ENCODE results near the gene LRRC1.
A peak's percentile ranks its signal among the peaks of the same experiment; 100 is the strongest.
"Not testable (repeated sequence)": the region's sequence is repeated elsewhere in the genome, so short reads cannot be mapped to it uniquely, and the experiment has no call there.

Gene LRRC1

DNA sequence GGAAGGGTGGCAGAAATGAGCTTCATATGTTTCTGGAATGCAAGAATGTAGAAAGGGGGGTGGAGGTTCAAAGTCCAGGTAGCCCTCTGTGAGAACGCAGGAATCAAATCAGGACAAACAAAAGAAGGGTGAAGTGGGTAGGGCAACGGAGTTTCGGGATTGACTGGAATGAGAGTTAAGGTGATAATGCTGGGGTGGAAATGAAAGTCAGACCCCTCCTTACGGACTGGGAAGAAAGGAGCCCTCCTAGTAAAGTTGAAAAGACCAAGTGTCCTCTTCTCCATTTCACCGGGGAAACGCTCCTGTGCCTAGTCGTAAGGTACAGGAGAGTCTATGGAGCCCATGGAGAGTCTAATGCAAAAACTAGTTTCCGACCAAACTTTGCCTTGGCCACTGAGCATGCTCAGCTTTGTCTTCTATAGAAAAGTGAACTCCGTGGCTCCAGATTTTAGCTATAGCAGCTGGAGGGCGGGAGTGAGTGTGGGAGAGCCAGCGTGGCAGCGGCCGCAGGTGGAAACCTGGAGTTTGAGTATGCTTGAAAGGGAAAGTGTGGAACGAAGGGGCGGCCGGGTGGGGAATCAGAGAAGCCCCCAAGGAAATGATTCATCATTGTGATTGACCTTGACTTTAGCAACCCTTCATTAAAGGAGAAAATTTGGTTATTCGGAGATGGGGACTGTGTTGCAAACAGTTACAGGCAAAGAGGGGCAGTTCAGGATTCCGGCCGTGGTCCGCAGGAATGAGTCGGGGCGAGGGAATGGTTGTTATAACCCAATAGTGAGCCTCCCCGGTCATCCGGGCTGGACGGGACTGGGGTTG, 1.3 kb upstream of the LRRC1 start:
- peak; percentile 38 for DNase-seq

DNA sequence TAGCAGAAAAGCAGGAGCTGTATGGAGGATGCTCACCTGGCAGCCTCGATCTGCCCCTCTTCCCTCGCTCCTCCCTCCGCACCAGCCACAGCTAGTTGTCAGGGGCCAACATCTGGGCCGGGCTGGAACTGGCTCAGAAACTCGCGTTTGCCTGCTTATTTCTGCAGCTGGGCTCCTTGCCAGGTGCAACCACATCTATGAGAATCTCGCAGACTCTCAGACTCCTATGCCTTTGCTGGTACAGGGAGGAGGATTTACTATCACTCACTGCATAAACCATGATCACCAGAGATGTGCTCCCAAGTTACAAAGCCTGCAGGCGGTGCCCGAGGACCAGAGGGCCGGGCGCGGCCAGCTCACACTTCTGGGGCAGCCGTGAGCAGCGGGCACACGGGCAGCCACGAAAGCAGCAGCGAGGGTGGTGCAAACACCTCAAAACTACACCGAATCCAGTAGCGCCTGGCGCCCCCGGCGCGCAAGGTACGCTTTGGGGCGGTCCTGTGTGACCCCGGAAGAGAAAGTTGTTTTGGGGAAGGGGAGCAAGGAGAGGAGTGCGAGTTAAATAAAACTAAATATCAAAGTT, 577 bp upstream of the LRRC1 start:
- peak; percentile 57 for DNase-seq

- DNase-seq, result no peak
Observed at GRCh38 chr6:53795340-53795701, 516 bp downstream of the LRRC1 start.

GRCh38 chr6:53795702-53796450, 1.1 kb downstream of the LRRC1 start:
- no peak for DNase-seq

DNA sequence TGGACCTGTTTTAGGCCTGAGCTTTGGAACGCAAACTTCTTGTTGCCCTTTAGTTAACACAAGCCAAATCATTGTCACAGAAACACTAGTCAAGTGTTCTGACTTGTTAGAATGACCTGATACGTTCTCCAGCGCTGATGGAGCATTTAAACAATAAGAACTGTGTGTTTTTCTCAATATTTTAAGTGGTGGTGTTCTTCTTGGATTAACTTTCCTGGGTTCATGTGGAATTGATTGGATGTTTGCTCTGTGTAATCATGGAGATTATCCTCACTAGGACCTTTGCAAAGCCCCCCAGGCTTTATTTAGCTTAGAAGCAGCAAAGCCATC, 1.6 kb downstream of the LRRC1 start:
- DNase-seq, result no peak

DNA sequence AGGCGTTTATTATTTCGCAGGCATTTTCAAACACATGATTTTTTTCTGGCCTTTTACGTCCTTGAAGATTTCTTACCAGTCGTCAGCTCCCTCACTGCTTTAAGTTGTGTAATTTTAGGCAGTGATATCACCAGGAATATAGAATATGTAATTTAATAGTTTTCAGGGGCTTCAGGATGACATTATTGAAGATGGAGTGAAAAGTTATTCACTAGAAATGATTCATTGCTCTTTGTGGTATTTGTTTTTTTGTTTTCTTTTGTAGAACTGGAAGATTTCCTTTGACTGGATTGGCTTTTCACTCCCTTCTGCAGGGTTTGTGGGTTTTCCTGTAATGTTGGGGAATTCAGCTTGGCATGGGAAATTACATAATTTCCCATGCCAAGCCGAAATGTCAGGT, 2.0 kb downstream of the LRRC1 start:
- DNase-seq, result no peak

DNA sequence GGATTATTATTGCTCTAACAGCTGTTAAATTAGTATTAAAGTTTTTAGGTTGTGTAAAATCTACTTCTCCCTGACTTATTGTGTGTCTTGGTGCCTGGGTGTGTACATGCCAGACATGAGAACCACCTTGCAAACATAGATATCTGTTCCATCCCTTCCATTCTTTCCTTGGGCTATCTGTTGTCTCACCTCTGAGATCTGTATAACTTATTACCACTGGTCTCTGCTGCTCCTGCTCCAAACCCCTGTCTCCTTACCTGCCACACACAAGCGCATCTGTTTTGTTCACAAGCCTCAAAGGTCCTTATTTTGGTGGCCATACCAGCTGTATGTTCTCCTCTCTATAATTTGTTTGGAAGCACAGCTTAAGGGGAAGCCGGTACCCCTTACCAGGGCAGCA, 2.5 kb downstream of the LRRC1 start:
- no peak for DNase-seq

GRCh38 chr6:53799340-53799739, 4.5 kb downstream of the LRRC1 start:
- no peak for DNase-seq

- no peak for DNase-seq
Observed at GRCh38 chr6:53801022-53801421, 6.2 kb downstream of the LRRC1 start.

- no peak for DNase-seq
Observed at GRCh38 chr6:53802582-53802981, 7.8 kb downstream of the LRRC1 start.

DNA sequence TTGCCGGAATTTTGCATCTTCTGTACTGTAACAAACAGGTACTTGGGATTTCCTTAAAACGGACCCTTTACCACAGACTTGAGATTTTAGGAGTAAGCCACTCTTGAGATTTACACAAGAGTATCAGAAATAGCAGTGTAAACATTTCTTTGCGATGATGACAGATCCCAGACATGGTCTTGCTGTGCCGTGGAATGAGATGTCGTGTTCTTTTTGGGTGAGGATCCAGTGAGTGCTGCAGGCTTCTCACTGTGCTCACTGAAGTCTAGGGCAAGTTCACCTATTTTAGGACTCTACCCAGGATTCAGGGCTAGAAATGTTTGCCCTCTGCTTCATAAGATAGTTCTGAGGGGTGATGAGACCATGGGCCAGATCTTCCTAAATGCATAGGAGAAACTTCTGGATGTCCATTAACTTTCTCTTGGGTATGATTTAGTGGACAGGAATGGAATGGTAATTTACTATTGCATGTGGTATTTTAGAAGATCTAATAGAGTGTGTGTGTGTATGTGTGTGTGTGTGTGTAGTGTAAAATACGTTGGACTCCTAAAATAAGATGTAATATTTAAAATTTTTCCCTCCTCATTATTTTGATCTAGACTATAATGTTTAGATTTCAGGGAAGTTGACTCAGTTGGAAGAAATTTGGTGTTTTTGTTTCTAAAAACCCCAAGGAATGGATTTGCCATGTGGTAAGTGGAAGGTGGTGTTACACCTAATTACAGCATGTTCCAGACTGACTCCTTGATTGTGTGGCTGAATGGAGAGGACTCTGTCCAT, 8.5 kb downstream of the LRRC1 start:
- no peak for DNase-seq

DNA sequence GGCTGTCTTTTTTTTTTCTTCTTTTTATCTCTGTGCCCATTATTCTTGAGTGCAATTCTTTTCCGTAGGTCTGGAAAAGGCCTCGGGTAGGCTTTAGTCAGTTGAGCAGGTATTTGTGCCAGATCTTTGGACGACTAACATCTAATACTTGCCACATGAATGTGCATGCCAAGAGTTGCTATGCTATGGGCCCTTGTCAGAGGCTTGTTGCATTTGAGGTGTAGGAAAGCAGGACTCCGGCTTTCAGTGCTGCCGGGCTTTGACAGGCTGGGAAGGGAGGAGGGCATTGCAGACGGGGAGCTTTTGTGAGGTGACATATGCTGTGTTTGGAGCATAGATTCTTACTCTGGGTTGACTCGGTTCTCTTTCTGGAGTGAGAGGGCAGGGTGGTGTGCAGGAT, 10.2 kb downstream of the LRRC1 start:
- DNase-seq, result no peak

DNA sequence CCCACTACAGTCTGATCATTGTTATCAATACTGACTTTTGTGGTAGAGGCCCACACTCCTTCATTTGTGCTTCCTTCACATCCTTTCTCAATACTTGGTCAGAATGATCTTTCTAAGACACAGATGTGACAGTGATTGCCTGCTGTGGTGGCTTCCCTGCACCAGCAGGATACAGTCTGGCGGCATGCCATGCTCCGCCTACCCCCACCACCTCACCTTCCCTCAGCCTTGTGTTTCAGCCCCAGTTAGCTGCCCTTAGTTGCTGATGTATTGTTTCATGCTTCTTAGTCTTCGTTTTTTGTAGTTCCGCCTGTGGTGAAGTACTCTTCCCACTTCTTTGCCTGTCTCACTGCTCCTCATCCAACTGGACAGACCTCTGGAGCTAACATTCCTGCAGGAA, 10.9 kb downstream of the LRRC1 start:
- no peak for DNase-seq

DNA sequence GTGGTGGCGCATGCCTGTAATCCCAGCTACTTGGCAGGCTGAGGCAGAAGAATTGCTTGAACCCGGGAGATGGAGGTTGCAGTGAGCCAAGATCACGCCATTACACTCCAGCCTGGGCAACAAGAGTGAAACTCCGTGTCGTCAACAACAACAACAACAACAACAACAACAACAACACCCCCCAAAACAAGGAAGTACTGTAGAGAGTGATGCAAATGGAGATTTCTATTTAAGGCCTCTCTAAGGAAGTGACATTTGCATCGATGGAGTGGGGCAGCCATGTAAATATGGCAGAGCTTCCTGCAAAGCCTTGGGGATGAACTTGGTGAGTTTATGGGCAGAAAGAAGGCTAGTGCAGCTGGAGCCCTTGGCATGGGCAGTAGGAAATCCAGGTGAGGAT, 12.8 kb downstream of the LRRC1 start:
- DNase-seq, result not testable (repeated sequence)

DNA sequence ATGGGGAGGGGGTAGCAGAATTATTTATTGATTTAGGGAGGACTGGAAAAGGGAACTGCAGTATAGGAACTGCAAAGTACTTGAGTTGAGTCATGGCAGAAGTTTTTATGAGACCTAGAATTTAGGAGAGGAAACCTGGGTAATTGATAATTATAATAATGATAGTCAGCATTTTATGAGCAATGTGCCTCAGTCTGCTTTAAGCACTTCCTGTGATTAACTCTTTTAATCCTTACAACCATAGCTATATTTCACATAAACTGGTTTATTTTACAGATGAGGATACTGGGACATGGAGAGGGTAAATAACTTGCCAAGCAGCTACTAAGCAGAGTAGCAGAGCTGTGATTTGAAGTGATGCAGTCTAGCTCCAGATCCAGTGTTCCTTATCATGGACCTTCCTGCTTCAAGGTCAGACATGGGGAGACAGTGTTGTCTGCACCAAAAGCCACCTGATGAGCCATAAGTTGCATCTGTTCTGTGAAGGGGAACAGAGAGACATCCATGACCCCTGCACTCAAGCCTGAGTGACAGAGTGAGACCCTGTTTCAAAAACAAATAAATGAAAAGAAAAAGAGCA, 13.6 kb downstream of the LRRC1 start:
- DNase-seq, result no peak

- no peak for DNase-seq
Observed at GRCh38 chr6:53809691-53810090, 14.9 kb downstream of the LRRC1 start.

- peak; percentile 3 for DNase-seq
Observed at GRCh38 chr6:53811082-53811481, 16.3 kb downstream of the LRRC1 start.

- no peak for DNase-seq
Observed at GRCh38 chr6:53811746-53812145, 16.9 kb downstream of the LRRC1 start.

- no peak for DNase-seq
Observed at GRCh38 chr6:53813096-53813495, 18.3 kb downstream of the LRRC1 start.

GRCh38 chr6:53813801-53814200, 19.0 kb downstream of the LRRC1 start:
- no peak for DNase-seq

DNA sequence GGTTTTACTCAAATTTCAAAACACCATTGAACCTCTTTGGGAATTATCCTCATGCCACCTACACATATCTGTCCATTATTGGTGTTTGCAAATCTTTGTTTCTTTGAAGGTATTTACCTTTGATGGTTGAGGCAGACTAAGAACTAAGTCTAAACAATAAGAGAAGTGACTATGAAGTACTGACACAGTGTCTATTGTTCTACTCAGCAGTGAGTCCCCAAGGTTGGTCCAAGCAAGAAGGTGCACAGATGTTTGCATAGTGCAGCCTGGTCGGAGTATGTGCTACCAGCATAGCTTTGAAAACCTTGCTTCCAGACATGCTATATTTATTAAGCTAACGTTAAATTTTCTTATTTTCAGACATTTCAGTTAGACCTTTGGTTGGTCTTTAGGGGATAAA, 19.5 kb downstream of the LRRC1 start:
- no peak for DNase-seq

GRCh38 chr6:53815381-53816119, 20.7 kb downstream of the LRRC1 start:
- no peak for DNase-seq
